Measurements from ENCODE around the gene KRTAP16-1. TPM values are rescaled to one million over a fixed set of nuclear protein-coding genes. Genes with fewer than 3 reads are reported as not detected.

KRTAP16-1 gene
- total RNA-seq, 6 experiments from 2014 or later = not detected

DNA sequence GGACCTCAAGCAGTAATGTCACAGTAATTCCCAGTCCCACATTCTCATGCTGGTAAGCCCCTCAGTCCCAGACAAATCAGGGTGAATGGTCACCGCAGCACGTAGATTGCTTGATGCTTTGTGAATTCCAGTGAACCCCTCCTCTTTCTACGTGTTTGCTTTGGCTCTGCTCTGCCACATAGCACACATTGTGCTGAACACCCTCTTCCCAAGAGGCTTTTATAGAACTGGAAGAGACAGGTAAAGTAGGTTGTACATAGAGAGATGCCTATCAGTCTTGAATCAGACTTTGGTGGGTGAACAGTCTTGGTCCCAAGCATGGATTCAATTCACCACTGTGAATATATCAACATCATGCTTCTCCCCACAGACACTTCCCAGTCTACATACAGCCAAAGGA lies 44.5 kb downstream of the KRTAP16-1 start:
- Mint-ChIP-seq H3K4me1 (ENCODE audit: low read depth) (peaks cover 12% of the 10 kb centered on the region), H3K27ac (no peak overlapping the region), H3K27me3 (ENCODE audit: insufficient read depth) (peaks cover 8% of the 10 kb centered on the region), H3K9me3 (no peaks in the 10 kb centered on the region), H3K4me3 (no peak overlapping the region), H3K36me3 (ENCODE audit: low read depth) (no peaks in the 10 kb centered on the region)
- DNase-seq = no peak
- TF ChIP-seq, protein P1, sequence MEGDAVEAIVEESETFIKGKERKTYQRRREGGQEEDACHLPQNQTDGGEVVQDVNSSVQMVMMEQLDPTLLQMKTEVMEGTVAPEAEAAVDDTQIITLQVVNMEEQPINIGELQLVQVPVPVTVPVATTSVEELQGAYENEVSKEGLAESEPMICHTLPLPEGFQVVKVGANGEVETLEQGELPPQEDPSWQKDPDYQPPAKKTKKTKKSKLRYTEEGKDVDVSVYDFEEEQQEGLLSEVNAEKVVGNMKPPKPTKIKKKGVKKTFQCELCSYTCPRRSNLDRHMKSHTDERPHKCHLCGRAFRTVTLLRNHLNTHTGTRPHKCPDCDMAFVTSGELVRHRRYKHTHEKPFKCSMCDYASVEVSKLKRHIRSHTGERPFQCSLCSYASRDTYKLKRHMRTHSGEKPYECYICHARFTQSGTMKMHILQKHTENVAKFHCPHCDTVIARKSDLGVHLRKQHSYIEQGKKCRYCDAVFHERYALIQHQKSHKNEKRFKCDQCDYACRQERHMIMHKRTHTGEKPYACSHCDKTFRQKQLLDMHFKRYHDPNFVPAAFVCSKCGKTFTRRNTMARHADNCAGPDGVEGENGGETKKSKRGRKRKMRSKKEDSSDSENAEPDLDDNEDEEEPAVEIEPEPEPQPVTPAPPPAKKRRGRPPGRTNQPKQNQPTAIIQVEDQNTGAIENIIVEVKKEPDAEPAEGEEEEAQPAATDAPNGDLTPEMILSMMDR (IDR thresholded peaks at IDR 0.05) = no peak

DNA sequence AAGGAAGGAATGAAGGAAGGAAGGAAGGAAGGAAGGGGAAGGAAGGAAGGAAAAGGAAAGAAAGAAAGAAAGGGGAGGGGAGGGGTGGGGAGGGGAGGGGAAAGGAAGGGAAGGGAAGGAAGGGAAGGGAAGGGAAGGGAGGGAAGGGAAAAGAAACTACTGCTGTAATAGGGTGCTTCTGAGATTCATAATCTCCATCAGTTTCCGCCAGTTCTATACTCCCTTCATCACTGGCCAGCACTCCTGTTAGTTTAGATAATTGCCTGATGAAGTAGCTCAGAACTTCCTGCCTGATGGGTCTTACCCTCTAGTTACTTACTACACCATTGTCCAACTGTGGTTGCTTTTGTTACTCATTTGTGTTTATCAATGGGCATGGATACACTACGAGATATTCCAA lies 45.9 kb downstream of the KRTAP16-1 start:
- Mint-ChIP-seq H3K4me1 (ENCODE audit: low read depth) (peaks cover 12% of the 10 kb centered on the region), H3K27ac (no peak overlapping the region), H3K27me3 (ENCODE audit: insufficient read depth) (peaks cover 8% of the 10 kb centered on the region)

GRCh38 chr17:41258406-41258805 lies 50.7 kb downstream of the KRTAP16-1 start:
- TF ChIP-seq, protein P1 (IDR thresholded peaks at IDR 0.05) = no peak
- H3K27ac Mint-ChIP-seq = no peak overlapping the region
- H3K9me3 Mint-ChIP-seq = no peaks in the 10 kb centered on the region
- H3K4me3 Mint-ChIP-seq = no peak overlapping the region
- peaks cover 35% of the 10 kb centered on the region for H3K4me1 Mint-ChIP-seq (ENCODE audit: low read depth)
- DNase-seq = no peak
- peaks cover 3% of the 10 kb centered on the region for H3K27me3 Mint-ChIP-seq (ENCODE audit: insufficient read depth)
- no peaks in the 10 kb centered on the region for H3K36me3 Mint-ChIP-seq (ENCODE audit: low read depth)

More for the DNA sequence above, 45.9 kb downstream of the KRTAP16-1 start:
- TF ChIP-seq, protein P1 (IDR thresholded peaks at IDR 0.05) = no peak
- no peaks in the 10 kb centered on the region for H3K9me3 Mint-ChIP-seq
- no peaks in the 10 kb centered on the region for H3K36me3 Mint-ChIP-seq (ENCODE audit: low read depth)
- no peak for DNase-seq
- no peak overlapping the region for H3K4me3 Mint-ChIP-seq

Other genes with a start within 250 kb of the KRTAP16-1 start
- gene KRTAP2-3, start 249.2 kb downstream of the KRTAP16-1 start, total RNA-seq (2021; fragmentation: NEBNext Ultra II Directional; extraction: Animal tissue kit (Norgen Biotek cat#: 25700)) = 100 to 1,000 TPM in 1 of 6 experiments, 10 to 100 TPM in 5; 30.3 to 105 (median 44.4) TPM
- not detected for gene KRTAP2-4, start 243.4 kb downstream of the KRTAP16-1 start, total RNA-seq (2021; fragmentation: NEBNext Ultra II Directional; extraction: Animal tissue kit (Norgen Biotek cat#: 25700))
- gene KRTAP4-7, start 225.2 kb downstream of the KRTAP16-1 start, total RNA-seq (2021; fragmentation: NEBNext Ultra II Directional; extraction: Animal tissue kit (Norgen Biotek cat#: 25700)) = not detected
- not detected for gene KRTAP4-8, start 211.2 kb downstream of the KRTAP16-1 start, total RNA-seq (2021; fragmentation: NEBNext Ultra II Directional; extraction: Animal tissue kit (Norgen Biotek cat#: 25700))
- not detected for gene KRTAP4-16, start 207.1 kb downstream of the KRTAP16-1 start, total RNA-seq (2021; fragmentation: NEBNext Ultra II Directional; extraction: Animal tissue kit (Norgen Biotek cat#: 25700))
- under 1 TPM in 2 of 6 experiments, not detected in 4; 0.85 to 0.90 TPM for gene KRTAP4-9, start 203.9 kb downstream of the KRTAP16-1 start, total RNA-seq (2021; fragmentation: NEBNext Ultra II Directional; extraction: Animal tissue kit (Norgen Biotek cat#: 25700))
- not detected for gene KRTAP4-11, start 190.9 kb downstream of the KRTAP16-1 start, total RNA-seq (2021; fragmentation: NEBNext Ultra II Directional; extraction: Animal tissue kit (Norgen Biotek cat#: 25700))
- gene KRTAP4-12, start 185.1 kb downstream of the KRTAP16-1 start, total RNA-seq (2021; fragmentation: NEBNext Ultra II Directional; extraction: Animal tissue kit (Norgen Biotek cat#: 25700)) = 1 to 10 TPM; 6.1 to 8.4 (median 6.7) TPM
- not detected for gene KRTAP4-6, start 168.8 kb downstream of the KRTAP16-1 start, total RNA-seq (2021; fragmentation: NEBNext Ultra II Directional; extraction: Animal tissue kit (Norgen Biotek cat#: 25700))
- gene KRTAP4-5, start 159.5 kb downstream of the KRTAP16-1 start, total RNA-seq (2021; fragmentation: NEBNext Ultra II Directional; extraction: Animal tissue kit (Norgen Biotek cat#: 25700)) = not detected
- not detected for gene KRTAP4-4, start 148.6 kb downstream of the KRTAP16-1 start, total RNA-seq (2021; fragmentation: NEBNext Ultra II Directional; extraction: Animal tissue kit (Norgen Biotek cat#: 25700))
- not detected for gene KRTAP4-3, start 141.1 kb downstream of the KRTAP16-1 start, total RNA-seq (2021; fragmentation: NEBNext Ultra II Directional; extraction: Animal tissue kit (Norgen Biotek cat#: 25700))
- not detected for gene KRTAP4-2, start 131.1 kb downstream of the KRTAP16-1 start, total RNA-seq (2021; fragmentation: NEBNext Ultra II Directional; extraction: Animal tissue kit (Norgen Biotek cat#: 25700))
- gene KRTAP4-1, start 124.4 kb downstream of the KRTAP16-1 start, total RNA-seq (2021; fragmentation: NEBNext Ultra II Directional; extraction: Animal tissue kit (Norgen Biotek cat#: 25700)) = not detected
- gene KRTAP9-1, start 119.4 kb downstream of the KRTAP16-1 start, total RNA-seq (2021; fragmentation: NEBNext Ultra II Directional; extraction: Animal tissue kit (Norgen Biotek cat#: 25700)) = not detected
- gene KRTAP9-2, start 82.7 kb downstream of the KRTAP16-1 start, total RNA-seq (2021; fragmentation: NEBNext Ultra II Directional; extraction: Animal tissue kit (Norgen Biotek cat#: 25700)) = not detected
- gene KRTAP9-3, start 76.9 kb downstream of the KRTAP16-1 start, total RNA-seq (2021; fragmentation: NEBNext Ultra II Directional; extraction: Animal tissue kit (Norgen Biotek cat#: 25700)) = not detected
- gene KRTAP9-8, start 71.3 kb downstream of the KRTAP16-1 start, total RNA-seq (2021; fragmentation: NEBNext Ultra II Directional; extraction: Animal tissue kit (Norgen Biotek cat#: 25700)) = not detected
- not detected for gene KRTAP9-4, start 59.6 kb downstream of the KRTAP16-1 start, total RNA-seq (2021; fragmentation: NEBNext Ultra II Directional; extraction: Animal tissue kit (Norgen Biotek cat#: 25700))
- gene KRTAP9-9, start 53.9 kb downstream of the KRTAP16-1 start, total RNA-seq (2021; fragmentation: NEBNext Ultra II Directional; extraction: Animal tissue kit (Norgen Biotek cat#: 25700)) = not detected
- gene KRTAP9-6, start 43.9 kb downstream of the KRTAP16-1 start, total RNA-seq (2021; fragmentation: NEBNext Ultra II Directional; extraction: Animal tissue kit (Norgen Biotek cat#: 25700)) = not detected
- gene KRTAP9-7, start 33.6 kb downstream of the KRTAP16-1 start, total RNA-seq (2021; fragmentation: NEBNext Ultra II Directional; extraction: Animal tissue kit (Norgen Biotek cat#: 25700)) = not detected
- gene KRTAP29-1, start 6.5 kb downstream of the KRTAP16-1 start, total RNA-seq (2021; fragmentation: NEBNext Ultra II Directional; extraction: Animal tissue kit (Norgen Biotek cat#: 25700)) = not detected
- gene KRTAP17-1, start 6.4 kb upstream of the KRTAP16-1 start, total RNA-seq (2021; fragmentation: NEBNext Ultra II Directional; extraction: Animal tissue kit (Norgen Biotek cat#: 25700)) = not detected
- not detected for gene KRT33A, start 41.5 kb upstream of the KRTAP16-1 start, total RNA-seq (2021; fragmentation: NEBNext Ultra II Directional; extraction: Animal tissue kit (Norgen Biotek cat#: 25700))
- 1 to 10 TPM in 2 of 6 experiments, under 1 TPM in 4; 0.75 to 2.5 (median 0.96) TPM for gene KRT33B, start 60.5 kb upstream of the KRTAP16-1 start, total RNA-seq (2021; fragmentation: NEBNext Ultra II Directional; extraction: Animal tissue kit (Norgen Biotek cat#: 25700))
- gene KRT34, start 73.0 kb upstream of the KRTAP16-1 start, total RNA-seq (2021; fragmentation: NEBNext Ultra II Directional; extraction: Animal tissue kit (Norgen Biotek cat#: 25700)) = 100 to 1,000 TPM in 2 of 6 experiments, 10 to 100 TPM in 4; 58.8 to 247 (median 71.3) TPM
- under 1 TPM in 2 of 6 experiments, not detected in 4; 0.09 to 0.14 TPM for gene KRT31, start 88.3 kb upstream of the KRTAP16-1 start, total RNA-seq (2021; fragmentation: NEBNext Ultra II Directional; extraction: Animal tissue kit (Norgen Biotek cat#: 25700))
- gene KRT37, start 115.3 kb upstream of the KRTAP16-1 start, total RNA-seq (2021; fragmentation: NEBNext Ultra II Directional; extraction: Animal tissue kit (Norgen Biotek cat#: 25700)) = not detected
- under 1 TPM; 0.25 to 0.62 (median 0.43) TPM for gene KRT38, start 131.7 kb upstream of the KRTAP16-1 start, total RNA-seq (2021; fragmentation: NEBNext Ultra II Directional; extraction: Animal tissue kit (Norgen Biotek cat#: 25700))
- gene KRT32, start 158.1 kb upstream of the KRTAP16-1 start, total RNA-seq (2021; fragmentation: NEBNext Ultra II Directional; extraction: Animal tissue kit (Norgen Biotek cat#: 25700)) = under 1 TPM in 2 of 6 experiments, not detected in 4; 0.14 TPM
- not detected for gene KRT35, start 171.8 kb upstream of the KRTAP16-1 start, total RNA-seq (2021; fragmentation: NEBNext Ultra II Directional; extraction: Animal tissue kit (Norgen Biotek cat#: 25700))
- gene KRT36, start 180.6 kb upstream of the KRTAP16-1 start, total RNA-seq (2021; fragmentation: NEBNext Ultra II Directional; extraction: Animal tissue kit (Norgen Biotek cat#: 25700)) = not detected
- gene KRT13, start 196.3 kb upstream of the KRTAP16-1 start, total RNA-seq (2021; fragmentation: NEBNext Ultra II Directional; extraction: Animal tissue kit (Norgen Biotek cat#: 25700)) = not detected
- 1 to 10 TPM; 5.0 to 8.6 (median 6.9) TPM for gene KRT15, start 209.6 kb upstream of the KRTAP16-1 start, total RNA-seq (2021; fragmentation: NEBNext Ultra II Directional; extraction: Animal tissue kit (Norgen Biotek cat#: 25700))
- gene KRT19, start 219.0 kb upstream of the KRTAP16-1 start, total RNA-seq (2021; fragmentation: NEBNext Ultra II Directional; extraction: Animal tissue kit (Norgen Biotek cat#: 25700)) = 100 to 1,000 TPM in 2 of 6 experiments, 10 to 100 TPM in 4; 45.7 to 244 (median 50.6) TPM

Measured in HFFc6 (cell line).